ENCODE data around the gene KAZALD1.

DNA sequence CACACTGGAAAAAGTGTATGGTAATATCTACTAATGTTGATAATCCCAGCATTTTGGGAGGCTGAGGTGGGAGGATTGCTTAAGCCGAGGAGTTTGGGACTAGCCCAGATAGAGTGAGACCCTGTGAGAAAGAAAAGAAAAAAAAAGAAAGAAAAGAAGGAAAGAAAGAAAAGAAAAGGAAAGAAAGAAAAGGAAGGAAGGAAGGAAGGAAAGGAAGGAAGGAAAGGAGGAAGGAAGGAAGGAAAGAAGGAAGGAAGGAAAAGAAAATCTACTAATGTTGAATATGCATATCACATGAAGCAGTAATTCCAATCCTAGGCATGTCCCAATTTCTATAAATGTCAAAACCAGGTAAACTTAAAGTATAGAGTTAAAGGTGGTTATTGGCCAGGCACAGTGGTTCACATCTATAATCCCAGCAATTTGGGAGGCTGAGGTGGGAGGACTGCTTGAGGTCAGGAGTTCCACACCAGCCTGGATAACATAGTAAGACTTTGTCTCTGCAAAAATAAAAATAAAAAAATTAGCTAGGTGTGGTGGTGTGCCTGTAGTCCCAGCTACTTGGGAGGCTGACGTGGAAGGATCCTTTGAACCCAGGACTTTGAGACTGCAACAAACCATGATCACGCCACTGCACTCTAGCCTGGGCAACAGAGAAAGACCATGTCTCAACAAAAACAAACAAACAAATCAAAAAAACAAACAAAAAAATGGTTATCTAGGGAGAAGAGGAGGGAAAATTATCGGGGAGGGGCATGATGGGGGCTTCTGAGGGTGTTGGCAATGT, 5.2 kb upstream of the KAZALD1 start:
- TF ChIP-seq ZNF10 (tag by site-specific recombination; IDR thresholded peaks at IDR 0.05) = no peak
- no peak for TF ChIP-seq ZSCAN16 (tag by site-specific recombination; IDR thresholded peaks at IDR 0.05)
- TF ChIP-seq, protein P1, sequence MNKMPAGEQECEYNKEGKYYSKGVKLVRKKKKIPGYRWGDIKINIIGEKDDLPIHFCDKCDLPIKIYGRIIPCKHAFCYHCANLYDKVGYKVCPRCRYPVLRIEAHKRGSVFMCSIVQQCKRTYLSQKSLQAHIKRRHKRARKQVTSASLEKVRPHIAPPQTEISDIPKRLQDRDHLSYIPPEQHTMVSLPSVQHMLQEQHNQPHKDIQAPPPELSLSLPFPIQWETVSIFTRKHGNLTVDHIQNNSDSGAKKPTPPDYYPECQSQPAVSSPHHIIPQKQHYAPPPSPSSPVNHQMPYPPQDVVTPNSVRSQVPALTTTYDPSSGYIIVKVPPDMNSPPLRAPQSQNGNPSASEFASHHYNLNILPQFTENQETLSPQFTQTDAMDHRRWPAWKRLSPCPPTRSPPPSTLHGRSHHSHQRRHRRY (tag by site-specific recombination; IDR thresholded peaks at IDR 0.05) = no peak
- no peak for TF ChIP-seq ZFP41 (tag by site-specific recombination; IDR thresholded peaks at IDR 0.05; ENCODE audit: borderline replicate concordance)
- TF ChIP-seq, protein P2, sequence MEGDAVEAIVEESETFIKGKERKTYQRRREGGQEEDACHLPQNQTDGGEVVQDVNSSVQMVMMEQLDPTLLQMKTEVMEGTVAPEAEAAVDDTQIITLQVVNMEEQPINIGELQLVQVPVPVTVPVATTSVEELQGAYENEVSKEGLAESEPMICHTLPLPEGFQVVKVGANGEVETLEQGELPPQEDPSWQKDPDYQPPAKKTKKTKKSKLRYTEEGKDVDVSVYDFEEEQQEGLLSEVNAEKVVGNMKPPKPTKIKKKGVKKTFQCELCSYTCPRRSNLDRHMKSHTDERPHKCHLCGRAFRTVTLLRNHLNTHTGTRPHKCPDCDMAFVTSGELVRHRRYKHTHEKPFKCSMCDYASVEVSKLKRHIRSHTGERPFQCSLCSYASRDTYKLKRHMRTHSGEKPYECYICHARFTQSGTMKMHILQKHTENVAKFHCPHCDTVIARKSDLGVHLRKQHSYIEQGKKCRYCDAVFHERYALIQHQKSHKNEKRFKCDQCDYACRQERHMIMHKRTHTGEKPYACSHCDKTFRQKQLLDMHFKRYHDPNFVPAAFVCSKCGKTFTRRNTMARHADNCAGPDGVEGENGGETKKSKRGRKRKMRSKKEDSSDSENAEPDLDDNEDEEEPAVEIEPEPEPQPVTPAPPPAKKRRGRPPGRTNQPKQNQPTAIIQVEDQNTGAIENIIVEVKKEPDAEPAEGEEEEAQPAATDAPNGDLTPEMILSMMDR (tag by site-specific recombination; IDR thresholded peaks at IDR 0.05) = no peak
- TF ChIP-seq, protein P3, sequence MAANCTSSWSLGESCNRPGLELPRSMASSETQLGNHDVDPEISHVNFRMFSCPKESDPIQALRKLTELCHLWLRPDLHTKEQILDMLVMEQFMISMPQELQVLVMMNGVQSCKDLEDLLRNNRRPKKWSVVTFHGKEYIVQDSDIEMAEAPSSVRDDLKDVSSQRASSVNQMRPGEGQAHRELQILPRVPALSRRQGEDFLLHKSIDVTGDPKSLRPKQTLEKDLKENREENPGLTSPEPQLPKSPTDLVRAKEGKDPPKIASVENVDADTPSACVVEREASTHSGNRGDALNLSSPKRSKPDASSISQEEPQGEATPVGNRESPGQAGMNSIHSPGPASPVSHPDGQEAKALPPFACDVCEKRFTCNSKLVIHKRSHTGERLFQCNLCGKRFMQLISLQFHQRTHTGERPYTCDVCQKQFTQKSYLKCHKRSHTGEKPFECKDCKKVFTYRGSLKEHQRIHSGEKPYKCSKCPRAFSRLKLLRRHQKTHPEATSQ (tag by site-specific recombination; IDR thresholded peaks at IDR 0.05) = no peak

Measured in HEK293 (cell line).